ENCODE data around the gene EXOC2.

DNA sequence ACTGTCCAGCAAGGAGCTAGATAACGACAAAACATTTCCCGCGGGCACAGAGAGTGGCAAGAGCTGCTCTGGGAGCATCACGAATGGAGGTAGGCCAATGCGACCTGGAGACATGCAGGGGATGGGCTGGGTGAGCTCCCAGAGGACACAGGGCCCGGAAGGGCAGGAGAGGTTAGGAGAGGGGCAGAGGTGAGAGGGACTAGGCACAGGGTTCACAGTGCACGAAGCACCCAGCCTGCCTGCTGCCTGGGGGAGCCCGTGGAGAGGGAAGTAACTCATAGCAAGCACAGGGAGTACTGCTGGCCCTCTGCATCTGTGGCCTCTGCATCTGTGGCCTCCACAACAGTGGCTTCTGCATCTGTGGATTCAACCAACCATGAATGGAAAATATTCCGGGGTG, 162.5 kb downstream of the EXOC2 start:
- TF ChIP-seq JUN (CRISPR knock-in tag; IDR thresholded peaks at IDR 0.05) (no peak), EZH2 (conservative IDR thresholded peaks at IDR 0.05; ENCODE audit: low read depth, low read length) (no peak), CBX5 (CRISPR knock-in tag; IDR thresholded peaks at IDR 0.05; ENCODE audit: borderline replicate concordance) (no peak), EEA1 (CRISPR knock-in tag; IDR thresholded peaks at IDR 0.05; ENCODE audit: borderline replicate concordance) (no peak)

Measured in HepG2 (cell line).